GM12891 (cell line): ENCODE results near the gene VMO1.

Experiments used
- PAX5 ChIP-seq: IDR thresholded peaks from 2 replicates; pipeline ENCODE4 v1.6.1; 2011; ENCODE audit warnings: low read length, moderate library complexity, mild to moderate bottlenecking; ENCODE audit not compliant: insufficient read depth, severe bottlenecking
- POLR2A ChIP-seq: IDR thresholded peaks from 2 replicates; pipeline ENCODE4 v1.6.1; 2011; ENCODE audit warnings: low read depth, low read length, control low read depth

DNA sequence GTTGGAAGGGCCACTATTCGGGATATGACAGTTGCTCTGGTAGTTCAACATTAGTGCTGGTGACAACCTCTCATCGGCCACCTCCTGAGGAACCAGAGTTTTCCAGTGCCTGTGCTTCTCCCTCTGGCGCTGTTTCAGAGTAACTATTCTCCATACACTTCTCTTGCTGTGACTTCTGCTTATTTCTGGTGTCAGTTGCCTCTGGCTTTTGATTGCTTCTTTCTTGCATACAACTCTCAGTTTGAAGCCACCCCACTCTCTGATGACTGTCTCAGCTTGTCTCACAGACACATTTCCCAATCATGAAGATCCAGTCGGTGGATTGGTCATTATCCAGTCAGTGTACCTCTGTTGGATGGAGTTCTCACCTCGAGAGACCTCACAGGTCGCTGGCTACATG is 17.9 kb downstream of the VMO1 start:
- TF ChIP-seq POLR2A (no peak), PAX5 (no peak)
